Activated CD8-positive, alpha-beta memory T cell treated with anti-CD3 and anti-CD28 coated beads for 36 hours (primary cell): ENCODE results near the gene SELENOK. TPM values are rescaled to one million over a fixed set of nuclear protein-coding genes. Genes with fewer than 3 reads are reported as not detected.

Source experiments
- CTCF ChIA-PET: fragments of 350-600 bp; sonication (Branson Sonifier 250); formaldehyde crosslinking; loops from one replicate; lab custom pipeline; 2021; ENCODE audit warnings: antibody characterized with exemption; lab: Charles Lee
- POLR2A ChIA-PET: fragments of 350-600 bp; sonication (Branson Sonifier 250); formaldehyde crosslinking; loops from one replicate; lab custom pipeline; 2021; ENCODE audit warnings: antibody characterized with exemption; lab: Charles Lee
- total RNA-seq, 2 experiments: library from RNA; stranded (reverse); gene quantifications; one replicate each; pipeline ENCODE4 v1.2.3, GENCODE V29; 2021

Gene SELENOK
- total RNA-seq, 2 experiments from 2014 or later, result 51.5 to 52.4 TPM

DNA sequence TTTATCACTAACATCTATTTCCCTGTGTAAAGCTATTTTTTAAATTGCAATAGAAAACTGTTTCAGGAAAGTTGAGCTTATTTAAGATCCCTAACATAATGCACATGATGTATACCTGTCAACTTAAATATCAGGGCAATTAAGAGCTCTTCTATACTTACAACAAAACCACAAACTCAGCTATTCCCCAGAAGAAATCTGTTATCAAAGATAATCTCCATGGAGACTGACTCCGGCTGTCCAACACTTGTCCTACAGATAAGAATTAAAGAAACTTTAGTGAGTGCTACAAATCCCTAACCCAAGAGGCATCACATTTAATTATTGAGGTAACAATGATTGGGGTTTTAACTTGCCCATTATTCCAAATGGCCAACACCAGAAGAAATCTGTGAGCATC is 3.4 kb downstream of the SELENOK start:
- POLR2A ChIA-PET, result no interaction called here
- CTCF ChIA-PET, result no interaction called here

GRCh38 chr3:53887446-53887845 is 4.2 kb downstream of the SELENOK start:
- ChIA-PET CTCF (no interaction called here), POLR2A (no interaction called here)

GRCh38 chr3:53885239-53885638 is 6.4 kb downstream of the SELENOK start:
- ChIA-PET CTCF (no interaction called here), POLR2A (no interaction called here)

- ChIA-PET CTCF (no interaction called here), POLR2A (no interaction called here)
These were observed 7.0 kb downstream of the SELENOK start for GRCh38 chr3:53884623-53885022.

- POLR2A ChIA-PET, result interaction anchor here (2.5 kb wide), 1 partner anchor 9 kb away, joined by 14 read pairs; the partner anchor contains the start of gene SELENOK
- CTCF ChIA-PET, result no interaction called here
These were observed 8.7 kb downstream of the SELENOK start for GRCh38 chr3:53883008-53883407.

GRCh38 chr3:53881691-53882593 is 9.7 kb downstream of the SELENOK start, which contains the start of gene ACTR8:
ACTR8 (minus strand) TSS chr3:53882152; CDS start chr3:53882101, 51 bp downstream.
- CTCF ChIA-PET, result no interaction called here
- POLR2A ChIA-PET, result interaction anchor here (2.5 kb wide), 1 partner anchor 10 kb away, joined by 14 read pairs; the partner anchor contains the start of gene SELENOK

GRCh38 chr3:53880396-53881345 is 11.0 kb downstream of the SELENOK start:
- CTCF ChIA-PET, result interaction anchor here (1.0 kb wide), 1 partner anchor 10 kb away, joined by 4 read pairs; no protein-coding TSS in a partner anchor
- POLR2A ChIA-PET, result interaction anchor here (2.5 kb wide), 1 partner anchor 11 kb away, joined by 14 read pairs; the partner anchor contains the start of gene SELENOK

DNA sequence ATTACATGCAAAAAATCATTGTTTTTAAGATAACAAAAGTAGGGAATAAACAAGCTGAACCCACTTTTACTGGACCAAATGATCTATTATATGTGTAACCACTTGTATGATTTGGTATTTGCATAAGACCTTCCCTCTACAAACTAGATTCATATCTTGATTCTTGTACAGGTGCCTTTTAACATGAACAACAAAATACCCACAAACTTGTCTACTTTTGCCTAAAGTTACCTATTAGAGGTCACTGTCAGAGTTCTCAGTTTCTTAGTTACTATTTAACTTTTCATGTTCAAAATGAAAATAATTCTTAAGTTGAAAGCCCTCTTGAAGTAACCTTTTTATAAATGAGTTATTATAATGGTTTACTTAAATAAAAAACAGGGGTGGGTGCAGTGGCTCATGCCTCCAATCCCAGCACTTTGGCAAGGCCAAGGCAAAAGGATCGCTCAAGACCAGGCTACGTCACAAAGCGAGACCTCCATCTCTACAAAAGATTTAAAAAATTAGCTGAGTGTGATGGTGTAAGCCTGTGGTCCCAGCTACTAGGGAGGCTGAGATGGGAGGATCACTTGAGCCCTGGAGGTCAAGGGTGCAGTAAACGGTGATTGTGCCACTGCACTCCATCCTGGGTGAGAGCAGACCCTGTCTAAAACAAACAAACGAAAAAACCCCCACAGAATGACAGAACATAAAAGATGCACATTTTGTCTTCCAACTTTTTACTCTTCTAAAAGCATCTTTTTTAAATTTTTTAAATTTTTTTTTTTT is 25.7 kb downstream of the SELENOK start:
- CTCF ChIA-PET, result no interaction called here
- POLR2A ChIA-PET, result no interaction called here

DNA sequence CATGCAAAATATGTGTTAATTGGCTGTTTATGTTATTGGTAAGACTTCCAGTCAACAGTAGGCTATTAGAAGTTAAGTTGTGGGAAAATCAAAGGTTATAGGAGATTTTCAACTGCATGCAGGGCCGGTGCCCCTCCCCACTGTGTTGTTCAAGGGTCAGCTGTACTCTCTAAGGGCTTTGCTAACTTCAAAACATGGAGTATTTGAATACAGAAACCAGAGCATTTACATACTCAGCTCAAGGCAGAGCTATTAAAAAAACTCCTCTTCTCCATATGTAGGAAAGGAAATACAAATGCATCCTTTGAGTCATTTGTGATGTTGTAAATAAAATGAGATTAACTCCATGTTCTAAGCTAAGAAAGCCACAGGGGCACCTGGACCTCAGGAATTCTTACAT is 28.5 kb downstream of the SELENOK start:
- POLR2A ChIA-PET, result interaction anchor here (0.6 kb wide), 1 partner anchor 73 kb away, joined by 4 read pairs; no protein-coding TSS in a partner anchor
- CTCF ChIA-PET, result no interaction called here

DNA sequence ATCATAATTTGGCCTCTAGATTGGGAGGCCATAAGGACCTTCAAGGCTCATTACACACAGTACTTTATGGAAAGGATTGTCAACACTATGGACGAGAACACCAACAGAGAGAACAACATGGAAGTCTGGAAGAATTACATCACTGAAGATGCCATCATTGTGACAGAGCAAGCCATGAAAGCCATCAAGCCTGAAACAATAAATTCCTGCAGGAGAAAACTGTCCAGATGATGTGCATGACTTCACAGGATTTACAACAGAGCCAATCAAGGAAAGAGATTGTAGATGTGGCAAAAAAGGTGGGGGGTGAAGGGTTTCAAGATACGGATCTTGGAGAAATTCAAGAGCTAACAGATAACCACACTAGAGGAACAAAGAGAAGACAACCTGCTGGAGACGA is 29.4 kb downstream of the SELENOK start:
- ChIA-PET POLR2A (no interaction called here), CTCF (no interaction called here)

GRCh38 chr3:53860196-53860595 is 31.5 kb downstream of the SELENOK start:
- POLR2A ChIA-PET, result no interaction called here
- CTCF ChIA-PET, result no interaction called here

GRCh38 chr3:53859178-53859577 is 32.5 kb downstream of the SELENOK start:
- CTCF ChIA-PET, result no interaction called here
- POLR2A ChIA-PET, result no interaction called here

DNA sequence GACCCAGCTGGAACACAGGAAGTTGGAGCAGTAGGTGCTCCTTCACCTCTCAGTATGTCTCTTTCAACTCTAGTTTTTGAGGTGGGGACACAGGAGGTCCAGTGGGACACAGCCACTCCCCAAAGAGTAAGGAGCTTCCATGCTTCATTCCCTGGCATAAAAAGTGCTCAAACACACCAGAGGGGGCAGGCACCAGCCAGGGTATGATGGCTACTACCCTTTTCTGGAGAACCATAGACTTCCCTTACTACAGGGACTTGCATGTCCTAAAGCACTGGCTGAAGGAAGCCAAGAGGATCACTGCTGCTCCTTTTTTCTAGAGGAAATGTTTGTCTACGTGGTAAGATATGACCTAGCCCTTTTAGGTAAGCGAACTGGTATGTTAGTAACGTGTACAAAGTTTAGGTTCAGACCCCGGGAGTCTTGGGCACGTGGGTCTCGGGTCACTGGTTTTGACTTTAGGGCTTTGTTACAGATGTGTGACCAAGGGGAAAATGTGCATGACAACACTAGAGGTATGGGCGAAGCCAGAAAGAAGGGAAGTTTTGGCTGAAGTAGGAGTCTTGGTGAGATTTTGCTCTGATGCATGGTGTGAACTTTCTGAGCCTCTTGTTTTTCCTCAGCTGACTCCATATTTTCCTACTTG is 33.4 kb downstream of the SELENOK start:
- ChIA-PET POLR2A (no interaction called here), CTCF (no interaction called here)

- ChIA-PET CTCF (no interaction called here), POLR2A (no interaction called here)
These were observed 34.7 kb downstream of the SELENOK start for GRCh38 chr3:53856964-53857363.

DNA sequence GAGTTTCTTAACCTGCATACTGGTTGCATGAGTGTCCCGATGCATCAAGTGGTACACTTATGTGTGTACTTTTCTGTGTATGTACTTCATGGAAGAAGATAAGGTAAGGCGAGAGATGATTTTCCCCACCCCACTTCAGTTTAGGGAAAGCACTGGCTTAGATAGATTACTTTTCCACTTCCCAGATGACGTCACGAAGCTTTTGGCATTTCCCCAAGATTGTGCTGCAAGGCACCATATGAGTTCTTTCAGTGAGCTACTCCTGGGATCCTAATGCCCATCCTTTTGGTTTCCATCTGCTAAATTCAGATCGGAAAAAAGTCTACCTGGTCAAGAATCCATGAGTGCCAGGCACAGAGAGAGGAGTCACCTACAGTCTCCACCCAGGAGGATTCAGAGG is 40.8 kb downstream of the SELENOK start:
- ChIA-PET CTCF (no interaction called here), POLR2A (no interaction called here)

DNA sequence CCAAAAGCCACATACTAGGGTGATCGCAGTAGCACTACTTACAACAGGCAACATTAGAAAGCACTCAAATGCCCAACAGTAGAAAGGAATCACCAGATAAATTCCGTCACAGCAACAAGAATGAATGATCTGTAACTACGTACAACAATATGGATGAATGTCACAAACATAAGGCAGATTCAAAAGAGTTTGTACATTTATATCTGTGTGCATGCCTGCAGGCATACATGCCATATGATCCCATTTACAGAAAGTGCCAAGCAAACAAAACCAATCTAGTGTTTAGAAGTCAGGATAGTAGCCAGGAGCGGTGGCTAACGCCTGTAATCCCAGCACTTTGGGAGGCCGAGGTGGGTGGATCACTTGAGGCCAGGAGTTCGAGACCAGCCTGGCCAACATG is 41.7 kb downstream of the SELENOK start:
- CTCF ChIA-PET, result no interaction called here
- POLR2A ChIA-PET, result no interaction called here

DNA sequence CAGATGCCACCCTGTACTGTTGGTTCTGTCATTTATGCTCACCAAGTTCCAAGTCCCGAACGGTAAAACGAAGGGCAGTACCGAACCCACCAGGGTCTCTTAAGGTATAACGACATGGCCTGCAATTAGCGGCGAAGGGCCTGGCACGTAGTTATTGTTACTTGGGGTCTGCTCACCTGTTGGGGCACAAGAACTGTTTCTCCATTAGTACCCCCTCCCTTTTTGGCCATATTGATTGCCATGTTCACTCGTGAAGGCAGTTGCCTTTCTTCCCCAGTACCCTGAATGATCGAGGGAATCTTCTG is 44.9 kb downstream of the SELENOK start:
- CTCF ChIA-PET, result no interaction called here
- POLR2A ChIA-PET, result no interaction called here

GRCh38 chr3:53846134-53846850 is 45.4 kb downstream of the SELENOK start, which contains the start of the genes CHDH and IL17RB:
CHDH (minus strand) TSS chr3:53846419; CDS start chr3:53824008, 22,411 bp downstream.
IL17RB (plus strand) TSS chr3:53846568; CDS start chr3:53846589, 21 bp downstream.
- ChIA-PET POLR2A (no interaction called here), CTCF (no interaction called here)
